ENCODE data around the gene INCA1.

- TF ChIP-seq CTCF (IDR thresholded peaks at IDR 0.05) (no peak), POLR2AphosphoS5 (IDR thresholded peaks at IDR 0.05; ENCODE audit: insufficient read depth in 1 of 2, low read depth in 1 of 2) (peak; percentile 49 to 56)
Observed at GRCh38 chr17:4948166-4948930, 49.0 kb downstream of the INCA1 start, which contains the start of gene PFN1.
